DLD1 (cell line): ENCODE measurements around the gene OR6B2.

Experiments
- in situ Hi-C: cut with HindIII; loops from 2 replicates; pipeline ENCODE4 v1.10.0; 2017; ENCODE audit warnings: low sequenced_read_pairs

The OR6B2 gene

DNA sequence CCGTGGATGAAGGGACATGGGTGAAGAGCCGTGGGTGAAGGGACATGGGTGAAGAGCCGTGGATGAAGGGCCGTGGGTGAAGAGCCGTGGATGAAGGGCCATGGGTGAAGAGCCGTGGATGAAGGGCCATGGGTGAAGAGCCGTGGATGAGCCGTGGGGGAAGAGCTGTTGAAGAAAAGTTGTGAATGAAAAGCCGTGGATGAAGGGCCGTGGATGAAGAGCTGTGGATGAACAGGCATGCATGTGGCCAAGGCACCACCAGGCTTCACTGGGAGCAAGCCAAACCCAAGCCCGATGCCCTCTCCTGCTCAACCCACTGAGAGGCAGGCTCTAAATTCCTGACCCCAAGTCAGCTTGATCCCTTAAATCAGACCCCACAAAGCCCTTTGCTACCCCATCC, 12.5 kb upstream of the OR6B2 start:
- in situ Hi-C loops = no loop called here

DNA sequence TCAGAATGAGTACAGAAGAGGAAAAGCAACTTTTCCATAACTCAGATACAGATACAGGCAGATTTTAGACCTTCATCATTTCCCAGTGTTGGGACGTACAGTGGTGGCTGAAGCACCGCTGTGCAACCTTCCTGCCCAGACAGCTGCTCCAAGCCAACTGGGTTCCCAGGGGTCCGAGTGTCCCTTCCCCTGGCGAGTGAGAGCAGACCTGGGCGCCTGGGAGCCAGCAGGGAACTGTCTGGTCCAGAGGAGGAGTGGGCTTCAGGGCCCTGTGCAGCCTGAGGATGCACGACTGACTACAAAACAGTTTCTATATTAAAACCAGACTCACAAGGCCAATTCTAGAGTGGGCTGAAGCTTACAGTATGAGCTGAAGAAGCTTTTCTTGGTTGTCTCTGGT, 11.1 kb upstream of the OR6B2 start:
- in situ Hi-C loops = no loop called here

DNA sequence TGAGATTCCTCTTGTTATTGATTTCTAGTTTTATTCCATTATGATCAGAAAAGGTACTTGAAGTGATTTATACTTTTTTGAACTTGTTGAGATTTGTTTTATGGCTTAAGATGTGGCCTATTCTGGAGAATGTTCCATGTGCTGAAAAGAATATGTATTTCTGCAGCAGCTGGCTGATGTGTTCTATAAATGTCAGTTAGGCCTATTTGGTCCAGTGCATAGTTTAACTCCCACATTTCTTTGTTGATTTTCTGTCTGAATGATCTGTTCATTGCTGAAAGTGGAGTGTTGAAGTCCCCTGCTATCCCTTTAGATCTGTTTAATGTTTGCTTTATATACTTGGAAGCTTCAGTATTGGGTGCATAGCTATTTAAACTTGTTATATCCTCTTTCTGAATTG, 7.1 kb upstream of the OR6B2 start:
- in situ Hi-C loops = no loop called here

DNA sequence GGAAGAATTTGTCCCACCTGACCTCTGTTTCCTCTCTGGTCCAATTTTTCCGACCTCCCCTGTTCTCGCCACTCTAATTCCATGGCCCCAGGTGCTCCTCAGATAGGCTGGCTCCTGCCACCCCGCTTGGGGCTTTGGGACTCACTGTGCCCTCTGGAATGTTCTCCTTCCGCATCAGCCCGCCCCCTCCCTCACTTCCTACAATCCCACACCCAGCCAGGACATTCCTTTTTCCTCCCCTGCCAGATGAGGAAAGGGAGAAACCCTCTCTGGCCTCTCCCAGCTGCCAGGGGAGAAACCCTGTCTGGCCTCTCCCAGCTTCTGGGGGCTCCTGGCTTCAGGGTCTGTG, 3.1 kb upstream of the OR6B2 start:
- in situ Hi-C loops = no loop called here

DNA sequence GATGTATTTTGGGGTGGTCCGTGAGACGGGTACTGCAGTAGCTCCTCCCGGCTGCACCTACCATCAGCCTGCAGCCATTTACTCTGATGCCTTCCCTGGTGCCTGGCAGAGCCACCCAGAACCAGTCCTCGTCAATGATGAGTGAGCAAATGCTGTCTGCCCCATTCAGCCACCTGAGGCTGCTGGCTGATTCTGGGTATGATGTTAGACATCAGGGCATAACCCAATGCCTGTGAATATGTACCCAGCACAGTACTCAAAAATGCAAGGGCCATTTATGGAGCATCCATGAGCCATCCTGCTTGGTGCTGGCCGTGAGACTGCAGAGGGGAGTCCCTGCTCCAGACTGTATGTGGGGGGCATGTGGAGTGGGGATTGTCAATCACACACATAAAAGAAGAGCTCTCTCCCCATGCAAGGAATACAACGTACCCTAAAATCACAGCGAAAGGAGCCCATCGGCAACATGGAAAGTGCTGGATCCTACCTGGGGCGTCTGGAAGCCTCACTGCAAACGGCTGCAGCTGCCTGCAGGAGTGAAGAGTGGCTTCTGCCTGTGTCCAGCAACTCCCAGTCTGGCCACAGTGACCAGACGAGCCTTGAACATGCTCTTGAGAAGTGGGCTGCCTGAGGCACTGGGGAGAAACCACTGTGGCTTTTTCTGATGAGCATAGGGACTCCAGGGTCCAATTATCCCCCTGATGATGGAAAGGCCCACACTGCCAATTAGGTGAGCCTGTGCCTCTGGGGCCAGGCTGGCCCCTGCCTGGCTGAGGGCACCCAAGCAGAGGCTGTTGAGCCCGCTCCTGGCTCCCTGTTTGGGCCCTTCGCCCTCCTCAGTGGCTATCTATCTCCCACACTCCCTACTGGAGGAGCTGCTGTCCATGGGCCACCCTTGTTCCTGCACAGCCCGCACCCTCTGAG, 2.4 kb upstream of the OR6B2 start:
- in situ Hi-C loops = no loop called here

DNA sequence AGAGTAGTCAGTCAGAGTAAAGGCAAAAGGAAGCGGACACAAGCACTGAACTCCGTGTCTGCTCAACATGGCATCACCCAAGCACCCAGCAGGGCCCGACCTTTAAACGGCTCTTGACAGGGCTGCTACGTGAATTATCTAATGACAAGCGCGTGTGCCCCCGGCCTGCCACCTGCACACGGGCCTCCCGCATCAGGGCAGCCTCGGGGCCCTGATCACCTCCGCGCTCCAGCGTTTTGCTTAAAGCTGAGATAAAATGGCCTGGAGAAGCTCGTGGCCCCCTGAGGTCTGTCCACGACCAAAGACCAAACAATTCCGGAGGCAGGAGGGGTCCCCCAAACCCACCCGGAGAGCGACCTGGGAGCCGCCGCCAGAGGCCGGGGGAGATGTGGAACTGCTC, 5.5 kb downstream of the OR6B2 start:
- in situ Hi-C loops = no loop called here

DNA sequence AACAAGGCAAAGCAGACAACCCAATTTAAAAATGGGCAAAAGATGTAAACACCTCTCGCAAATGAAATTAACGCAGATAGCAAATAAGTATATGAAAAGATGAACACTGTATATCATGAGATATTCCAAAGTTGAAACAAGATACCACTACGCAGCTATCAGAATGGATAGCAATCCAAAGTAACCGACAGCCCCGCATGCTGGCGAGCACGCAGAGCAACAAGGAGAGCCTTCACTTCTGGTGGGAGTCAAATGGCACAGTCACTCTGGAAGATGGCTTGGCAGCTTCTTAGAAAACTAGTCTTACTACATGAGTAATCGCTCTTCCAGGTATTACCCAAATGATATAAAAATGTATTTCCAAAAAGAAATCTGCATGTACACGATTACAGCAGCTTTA, 6.4 kb downstream of the OR6B2 start:
- in situ Hi-C loops = no loop called here

DNA sequence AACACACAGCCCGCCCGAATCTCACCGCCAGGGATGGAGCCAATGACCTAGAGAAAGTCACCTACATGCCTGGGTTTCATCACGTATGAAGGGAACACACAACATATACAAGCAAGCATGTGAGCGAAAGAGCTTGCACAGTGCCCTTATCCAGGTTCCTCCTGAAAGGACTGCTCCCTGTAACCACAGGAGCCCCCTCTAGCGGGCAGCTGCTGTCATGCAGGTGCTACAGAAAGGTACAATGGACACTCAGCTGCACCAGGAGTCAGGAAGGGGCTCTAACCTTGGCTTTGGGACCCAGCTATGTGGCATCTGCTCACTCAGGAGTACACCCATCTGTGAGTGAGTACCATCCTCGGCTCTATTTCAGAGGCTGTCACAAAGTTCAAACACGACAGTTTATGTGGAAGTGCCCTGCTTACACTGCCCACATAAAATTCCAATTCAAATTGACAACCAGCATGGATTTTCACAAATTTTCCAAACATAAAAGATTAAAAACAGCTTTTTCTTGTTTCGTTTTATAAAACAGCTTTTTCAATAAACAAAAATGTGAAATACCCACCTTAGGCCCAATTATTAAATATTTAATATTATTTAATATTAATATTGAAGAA, 8.6 kb downstream of the OR6B2 start:
- in situ Hi-C loops = no loop called here

DNA sequence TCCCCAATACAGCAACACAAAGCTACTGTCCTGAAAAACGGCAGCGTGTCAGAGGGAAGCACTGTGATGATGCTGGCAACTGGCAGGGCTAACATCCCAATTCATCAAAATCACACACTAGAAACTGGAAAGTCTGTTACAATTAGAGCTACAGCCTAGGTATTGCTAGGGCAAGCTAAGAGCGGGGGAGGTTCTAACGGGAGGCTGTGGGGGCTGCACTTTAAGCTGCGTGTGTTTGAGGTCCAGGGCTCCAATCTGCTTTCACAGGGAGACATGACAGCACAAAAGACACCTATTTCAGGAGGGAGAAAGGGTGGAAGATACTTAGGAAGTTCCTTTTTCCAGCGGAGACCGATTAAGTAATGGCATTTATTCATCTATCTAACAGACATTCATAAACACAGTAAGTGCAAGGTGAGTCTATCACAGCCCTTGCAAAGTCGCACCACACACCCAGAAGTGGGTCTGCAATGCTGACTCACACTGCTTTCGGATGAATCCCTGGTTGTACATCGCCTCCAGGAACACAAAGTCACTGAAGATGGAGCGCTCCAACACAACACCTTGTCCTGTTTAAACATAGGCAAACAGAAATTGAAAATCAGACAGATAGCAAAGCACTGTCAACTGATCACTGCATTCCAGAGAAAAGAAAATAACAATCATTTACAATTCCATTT, 12.0 kb downstream of the OR6B2 start:
- in situ Hi-C loops = no loop called here

DNA sequence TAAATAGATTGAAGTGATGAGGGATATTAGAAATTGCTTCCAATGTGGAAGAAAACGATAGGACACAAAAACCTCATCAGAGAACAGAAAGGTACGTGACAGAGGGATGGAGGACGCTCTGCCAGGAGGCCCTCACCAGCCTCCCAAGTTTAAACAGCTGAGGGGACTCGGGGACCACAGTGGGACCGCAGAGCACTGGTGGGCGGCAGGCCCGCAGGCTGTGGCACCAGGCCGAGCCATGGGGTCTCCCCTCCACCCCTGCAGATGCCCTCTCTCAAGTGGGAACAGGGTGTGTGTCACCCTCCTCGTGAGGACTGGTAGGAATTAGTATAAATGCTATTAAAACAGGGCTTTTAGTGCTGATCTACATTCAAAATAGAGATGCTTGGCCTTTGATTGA, 15.9 kb downstream of the OR6B2 start:
- in situ Hi-C loops = no loop called here

DNA sequence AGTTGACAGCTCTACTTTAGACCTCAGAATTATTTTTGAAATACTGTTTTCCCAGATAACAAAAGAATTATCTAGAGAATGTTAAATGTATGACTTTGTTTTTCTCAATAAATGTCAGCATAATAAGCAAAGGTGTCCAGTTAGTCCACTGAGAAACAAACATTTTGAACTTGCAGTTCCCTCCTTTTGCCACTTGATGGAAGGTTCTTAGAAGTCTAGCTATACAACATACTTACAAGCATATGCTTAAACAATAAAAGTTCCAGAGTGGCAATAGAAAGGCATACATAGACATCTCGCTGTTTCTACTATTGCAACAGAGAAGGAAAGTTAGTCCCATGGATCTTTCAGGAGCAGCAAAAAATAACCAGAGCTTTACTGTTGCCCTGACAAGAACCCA, 16.9 kb downstream of the OR6B2 start:
- in situ Hi-C loops = no loop called here

DNA sequence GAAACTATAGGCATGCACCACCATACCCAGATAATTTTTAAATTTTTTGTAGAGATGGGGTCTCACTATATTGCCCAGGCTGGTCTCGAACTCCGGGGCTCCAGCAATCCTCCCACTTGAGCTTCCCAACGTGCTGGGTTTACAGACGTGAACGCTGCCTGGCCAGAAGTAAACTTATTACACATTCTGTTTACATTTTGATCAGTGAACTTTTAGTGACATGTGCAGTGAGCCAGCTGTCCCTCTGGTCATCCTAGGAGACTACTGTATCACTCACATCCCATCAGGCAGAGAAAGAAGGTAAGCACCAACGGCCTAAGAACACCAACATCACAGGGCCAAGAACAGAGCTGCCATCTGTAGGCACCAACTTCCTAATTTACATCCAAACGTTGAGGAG, 27.2 kb downstream of the OR6B2 start:
- in situ Hi-C loops = no loop called here

DNA sequence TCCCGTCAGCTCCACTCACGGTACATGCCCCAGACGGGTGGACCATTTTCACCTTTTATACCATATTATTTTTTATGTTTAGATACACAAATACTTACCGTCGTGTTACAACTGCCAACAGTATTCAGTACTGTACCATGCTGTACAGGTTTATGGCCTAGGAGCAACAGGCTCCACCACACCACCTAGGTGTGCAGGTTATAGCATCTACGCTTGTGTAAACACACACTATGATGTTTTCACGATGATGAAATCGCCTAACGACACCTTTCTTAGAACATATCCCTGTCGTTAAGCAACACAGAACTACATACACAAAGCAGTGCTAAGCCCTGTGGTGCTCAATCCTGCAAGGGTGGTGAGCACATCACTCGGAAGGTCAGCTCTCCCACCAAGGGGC, 29.6 kb downstream of the OR6B2 start:
- in situ Hi-C loops = no loop called here

DNA sequence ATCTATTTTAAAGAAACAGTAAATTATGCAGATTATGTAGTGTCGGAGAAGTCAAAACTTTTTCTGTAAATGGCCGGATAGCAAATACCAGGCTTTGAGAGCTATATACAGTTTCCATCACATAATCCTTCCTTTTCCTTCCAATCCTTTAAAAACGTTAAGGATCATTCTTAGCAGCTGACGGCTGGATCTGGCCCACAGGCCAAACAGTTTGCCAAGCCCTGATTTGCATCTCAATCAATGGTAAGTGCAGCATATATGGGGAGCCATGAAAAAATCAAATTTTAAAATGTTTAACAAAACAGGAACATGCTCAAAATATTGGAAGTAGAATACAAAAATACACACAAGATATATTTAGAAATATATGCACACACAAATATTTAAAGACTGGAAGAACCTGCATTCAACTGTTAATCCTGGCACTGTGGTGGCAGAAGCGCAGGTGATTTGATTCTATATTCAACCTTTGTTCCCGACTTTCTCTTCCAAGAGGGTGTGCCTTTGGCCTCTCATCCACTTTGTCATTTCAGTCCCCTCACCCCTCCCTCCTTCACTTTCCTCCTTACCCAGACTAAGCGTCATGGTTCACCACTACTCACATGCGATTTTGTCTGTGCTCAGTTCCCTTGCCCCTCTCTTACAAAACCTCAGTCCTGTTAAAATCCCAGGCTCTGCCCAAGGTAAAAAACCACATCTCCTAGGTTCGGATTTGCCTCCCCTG, 32.4 kb downstream of the OR6B2 start:
- in situ Hi-C loops = no loop called here

DNA sequence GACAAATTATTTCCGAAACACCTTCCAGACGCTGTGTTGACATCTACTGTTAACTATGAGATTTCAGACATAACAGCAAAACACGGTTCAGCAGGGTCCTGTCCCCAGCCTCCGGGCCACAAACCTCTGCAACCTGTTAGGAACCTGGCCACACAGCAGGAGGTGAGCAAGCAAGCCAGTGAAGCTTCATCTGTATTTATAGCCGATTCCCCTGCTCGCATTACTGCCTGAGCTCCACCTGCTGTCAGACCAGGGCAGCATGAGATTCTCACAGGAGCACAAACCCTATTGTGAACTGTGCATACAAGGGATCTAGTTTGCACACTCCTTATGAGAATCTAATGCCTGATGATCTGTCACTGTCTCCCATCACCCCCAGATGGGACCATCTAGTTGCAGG, 36.1 kb downstream of the OR6B2 start:
- in situ Hi-C loops = no loop called here

DNA sequence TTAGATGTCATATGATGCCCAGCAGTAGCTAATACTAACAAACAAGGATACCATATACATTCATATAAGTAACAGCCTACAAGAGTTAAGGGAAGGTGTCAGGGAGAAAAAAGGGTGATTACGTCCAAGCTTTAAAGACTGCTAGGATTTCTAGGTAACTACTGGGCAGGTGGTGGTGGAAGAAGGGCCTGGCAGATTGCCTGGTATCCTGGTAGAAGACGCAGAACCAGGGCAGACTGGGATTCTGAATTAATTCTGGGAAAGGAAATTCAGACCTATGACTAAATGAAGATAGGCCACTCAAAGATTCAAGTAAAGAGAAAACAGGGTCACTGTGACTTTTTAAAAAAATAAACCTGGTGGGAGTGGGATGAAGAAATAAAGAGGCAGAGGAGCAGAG, 36.9 kb downstream of the OR6B2 start:
- in situ Hi-C loops = no loop called here

DNA sequence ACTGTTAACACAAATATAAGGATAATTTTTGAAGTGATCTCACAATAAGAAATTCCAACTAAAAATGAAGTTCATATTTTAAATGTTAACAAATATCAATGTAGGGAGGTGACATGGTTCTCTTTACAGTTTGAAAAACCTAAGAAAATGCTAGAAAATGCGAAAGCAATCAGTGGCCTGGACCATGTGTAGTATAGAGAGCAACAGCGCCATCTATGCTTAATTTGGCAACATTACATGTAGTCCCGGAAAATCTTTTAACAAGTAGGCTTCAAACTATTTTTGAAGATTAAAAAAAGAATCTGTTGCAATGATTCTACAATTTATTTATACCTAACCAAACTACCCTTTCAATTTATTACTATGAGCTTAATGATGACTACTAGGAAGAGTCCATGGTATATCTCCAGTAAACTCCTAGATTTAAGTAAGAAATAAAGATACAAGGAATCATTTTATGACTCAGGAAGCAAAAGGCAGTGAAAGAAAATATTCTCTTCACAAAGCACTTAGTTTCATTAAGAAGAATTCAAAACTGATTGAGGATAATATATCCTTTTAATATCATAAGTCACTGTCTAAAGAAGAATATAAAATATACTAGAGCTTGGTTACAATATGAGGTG, 38.4 kb downstream of the OR6B2 start:
- in situ Hi-C loops = no loop called here

DNA sequence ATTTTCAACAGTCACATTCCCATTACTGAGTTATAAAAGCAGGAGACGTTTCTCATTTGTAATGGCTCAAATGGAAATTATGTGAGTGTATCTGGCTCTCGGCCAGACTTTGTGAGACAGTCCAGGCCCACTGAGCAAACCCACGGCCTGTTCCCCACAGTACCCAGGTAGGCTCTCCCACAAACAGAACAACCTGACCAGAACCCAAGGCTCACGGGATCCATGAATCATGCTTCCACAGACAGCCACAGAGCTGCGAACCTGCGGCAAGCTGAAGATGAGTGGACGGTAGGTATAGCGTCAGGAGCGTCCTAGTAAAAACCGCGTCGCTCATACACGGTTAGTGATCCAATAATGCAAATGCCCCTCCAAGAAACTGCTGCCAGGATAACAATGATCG, 39.3 kb downstream of the OR6B2 start:
- in situ Hi-C loops = no loop called here

DNA sequence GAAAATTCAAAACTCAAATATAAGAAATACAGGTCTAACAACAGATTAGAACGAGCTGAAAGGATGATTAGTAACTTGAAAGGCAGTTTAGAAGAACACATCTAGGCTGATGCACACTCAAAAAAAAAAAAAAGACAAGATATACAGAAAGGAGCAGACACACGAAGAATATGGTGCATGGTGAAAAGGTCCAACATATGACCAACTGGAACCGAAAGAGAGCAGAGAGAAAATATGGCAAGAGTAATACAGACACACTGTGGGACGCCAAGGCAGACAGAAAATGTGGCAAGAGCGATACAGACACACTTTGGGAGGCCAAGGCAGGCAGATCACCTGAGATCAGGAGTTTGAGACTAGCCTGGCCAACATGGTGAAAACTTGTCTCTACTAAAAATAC, 44.9 kb downstream of the OR6B2 start:
- in situ Hi-C loops = no loop called here

DNA sequence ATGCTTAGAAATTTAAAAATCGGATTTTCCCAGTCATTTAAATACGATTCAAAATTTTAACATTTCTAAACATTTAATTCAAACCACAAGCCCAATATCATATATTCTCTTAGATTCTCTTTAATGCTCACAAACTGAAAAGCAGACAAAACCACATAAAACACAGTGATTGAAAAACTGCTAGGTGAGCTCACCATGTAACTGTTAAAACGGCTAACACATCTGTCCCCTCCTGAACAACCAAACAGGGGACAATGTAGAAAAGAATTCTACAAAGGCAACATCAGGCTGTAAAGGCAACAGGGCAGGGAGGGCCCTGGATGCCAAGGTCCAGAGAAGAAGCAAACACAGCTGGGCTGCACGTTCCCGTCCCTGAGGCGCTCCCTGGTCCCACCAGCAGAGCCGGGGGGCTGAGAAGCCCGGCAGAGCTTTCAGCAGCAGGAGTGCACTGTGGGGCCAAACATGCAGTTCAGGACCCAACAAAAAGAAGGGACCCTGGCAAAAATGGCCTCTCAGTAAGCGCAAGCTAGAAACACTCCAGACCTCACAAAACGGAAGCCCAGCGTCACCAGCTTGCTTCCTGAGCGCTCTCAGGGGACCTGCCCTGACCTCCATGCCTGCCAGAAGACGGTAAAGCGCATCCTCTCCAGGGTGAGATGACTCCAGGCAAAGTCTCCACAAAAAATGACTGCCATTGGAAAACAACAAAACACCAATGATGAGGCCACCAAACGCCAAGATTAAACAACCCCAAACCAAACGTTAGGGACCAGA, 45.6 kb downstream of the OR6B2 start:
- in situ Hi-C loops = no loop called here
